ENCODE measurements around the gene ARL9.

DNA sequence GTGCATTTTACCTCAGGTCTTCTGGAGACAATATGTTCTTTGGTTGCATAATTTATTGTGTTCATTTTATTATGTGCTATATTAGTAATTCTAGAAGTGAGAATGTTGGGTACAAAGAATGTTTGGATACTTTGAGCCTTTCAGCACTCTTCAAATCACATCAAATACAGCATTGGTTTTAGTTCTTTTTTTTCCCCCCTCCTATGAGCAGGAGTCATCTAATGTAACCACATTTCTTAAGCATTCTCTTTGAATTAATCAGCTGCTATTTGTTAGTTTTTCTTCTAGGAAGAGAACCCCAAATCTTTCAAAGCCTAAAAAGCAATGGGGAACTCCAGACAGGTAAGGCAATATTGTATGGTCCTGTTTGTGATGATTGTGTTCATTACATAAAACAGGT, 46.7 kb downstream of the ARL9 start:
- TF ChIP-seq, protein P1, sequence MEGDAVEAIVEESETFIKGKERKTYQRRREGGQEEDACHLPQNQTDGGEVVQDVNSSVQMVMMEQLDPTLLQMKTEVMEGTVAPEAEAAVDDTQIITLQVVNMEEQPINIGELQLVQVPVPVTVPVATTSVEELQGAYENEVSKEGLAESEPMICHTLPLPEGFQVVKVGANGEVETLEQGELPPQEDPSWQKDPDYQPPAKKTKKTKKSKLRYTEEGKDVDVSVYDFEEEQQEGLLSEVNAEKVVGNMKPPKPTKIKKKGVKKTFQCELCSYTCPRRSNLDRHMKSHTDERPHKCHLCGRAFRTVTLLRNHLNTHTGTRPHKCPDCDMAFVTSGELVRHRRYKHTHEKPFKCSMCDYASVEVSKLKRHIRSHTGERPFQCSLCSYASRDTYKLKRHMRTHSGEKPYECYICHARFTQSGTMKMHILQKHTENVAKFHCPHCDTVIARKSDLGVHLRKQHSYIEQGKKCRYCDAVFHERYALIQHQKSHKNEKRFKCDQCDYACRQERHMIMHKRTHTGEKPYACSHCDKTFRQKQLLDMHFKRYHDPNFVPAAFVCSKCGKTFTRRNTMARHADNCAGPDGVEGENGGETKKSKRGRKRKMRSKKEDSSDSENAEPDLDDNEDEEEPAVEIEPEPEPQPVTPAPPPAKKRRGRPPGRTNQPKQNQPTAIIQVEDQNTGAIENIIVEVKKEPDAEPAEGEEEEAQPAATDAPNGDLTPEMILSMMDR (IDR thresholded peaks at IDR 0.05; ENCODE audit: insufficient read depth, low read length), result no peak
- TF ChIP-seq POLR2AphosphoS5 (IDR thresholded peaks at IDR 0.05; ENCODE audit: low read depth), result no peak
- TF ChIP-seq, protein P2, sequence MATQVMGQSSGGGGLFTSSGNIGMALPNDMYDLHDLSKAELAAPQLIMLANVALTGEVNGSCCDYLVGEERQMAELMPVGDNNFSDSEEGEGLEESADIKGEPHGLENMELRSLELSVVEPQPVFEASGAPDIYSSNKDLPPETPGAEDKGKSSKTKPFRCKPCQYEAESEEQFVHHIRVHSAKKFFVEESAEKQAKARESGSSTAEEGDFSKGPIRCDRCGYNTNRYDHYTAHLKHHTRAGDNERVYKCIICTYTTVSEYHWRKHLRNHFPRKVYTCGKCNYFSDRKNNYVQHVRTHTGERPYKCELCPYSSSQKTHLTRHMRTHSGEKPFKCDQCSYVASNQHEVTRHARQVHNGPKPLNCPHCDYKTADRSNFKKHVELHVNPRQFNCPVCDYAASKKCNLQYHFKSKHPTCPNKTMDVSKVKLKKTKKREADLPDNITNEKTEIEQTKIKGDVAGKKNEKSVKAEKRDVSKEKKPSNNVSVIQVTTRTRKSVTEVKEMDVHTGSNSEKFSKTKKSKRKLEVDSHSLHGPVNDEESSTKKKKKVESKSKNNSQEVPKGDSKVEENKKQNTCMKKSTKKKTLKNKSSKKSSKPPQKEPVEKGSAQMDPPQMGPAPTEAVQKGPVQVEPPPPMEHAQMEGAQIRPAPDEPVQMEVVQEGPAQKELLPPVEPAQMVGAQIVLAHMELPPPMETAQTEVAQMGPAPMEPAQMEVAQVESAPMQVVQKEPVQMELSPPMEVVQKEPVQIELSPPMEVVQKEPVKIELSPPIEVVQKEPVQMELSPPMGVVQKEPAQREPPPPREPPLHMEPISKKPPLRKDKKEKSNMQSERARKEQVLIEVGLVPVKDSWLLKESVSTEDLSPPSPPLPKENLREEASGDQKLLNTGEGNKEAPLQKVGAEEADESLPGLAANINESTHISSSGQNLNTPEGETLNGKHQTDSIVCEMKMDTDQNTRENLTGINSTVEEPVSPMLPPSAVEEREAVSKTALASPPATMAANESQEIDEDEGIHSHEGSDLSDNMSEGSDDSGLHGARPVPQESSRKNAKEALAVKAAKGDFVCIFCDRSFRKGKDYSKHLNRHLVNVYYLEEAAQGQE (IDR thresholded peaks at IDR 0.05; ENCODE audit: insufficient replicate concordance, low read depth), result no peak

All from HL-60 (cell line).